ENCODE results near the gene DTD1. TPM values are rescaled to one million over a fixed set of nuclear protein-coding genes. Genes with fewer than 3 reads are reported as not detected.

Gene DTD1
- total RNA-seq, 1 experiment from 2014 or later = 16.6 TPM

DNA sequence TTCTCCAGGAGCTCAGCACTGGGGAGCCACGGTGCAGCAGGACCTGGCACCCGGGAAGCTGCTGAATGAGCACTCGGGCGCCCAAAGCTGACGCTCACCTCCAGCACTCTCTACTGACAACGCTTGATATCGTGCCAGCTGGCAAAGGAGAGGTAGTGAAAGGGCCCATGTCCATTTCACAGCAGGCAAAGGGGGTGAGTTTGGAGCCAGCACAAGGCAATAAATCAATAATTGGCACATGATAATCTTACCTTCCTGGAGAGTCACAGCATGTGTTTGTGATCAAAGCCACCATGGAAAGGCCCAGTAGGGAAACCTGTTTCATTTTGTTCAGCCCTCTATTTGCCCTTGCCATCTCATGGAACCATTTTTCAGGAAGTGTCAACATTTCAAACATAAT lies 43.9 kb upstream of the DTD1 start:
- TF ChIP-seq, protein P1, sequence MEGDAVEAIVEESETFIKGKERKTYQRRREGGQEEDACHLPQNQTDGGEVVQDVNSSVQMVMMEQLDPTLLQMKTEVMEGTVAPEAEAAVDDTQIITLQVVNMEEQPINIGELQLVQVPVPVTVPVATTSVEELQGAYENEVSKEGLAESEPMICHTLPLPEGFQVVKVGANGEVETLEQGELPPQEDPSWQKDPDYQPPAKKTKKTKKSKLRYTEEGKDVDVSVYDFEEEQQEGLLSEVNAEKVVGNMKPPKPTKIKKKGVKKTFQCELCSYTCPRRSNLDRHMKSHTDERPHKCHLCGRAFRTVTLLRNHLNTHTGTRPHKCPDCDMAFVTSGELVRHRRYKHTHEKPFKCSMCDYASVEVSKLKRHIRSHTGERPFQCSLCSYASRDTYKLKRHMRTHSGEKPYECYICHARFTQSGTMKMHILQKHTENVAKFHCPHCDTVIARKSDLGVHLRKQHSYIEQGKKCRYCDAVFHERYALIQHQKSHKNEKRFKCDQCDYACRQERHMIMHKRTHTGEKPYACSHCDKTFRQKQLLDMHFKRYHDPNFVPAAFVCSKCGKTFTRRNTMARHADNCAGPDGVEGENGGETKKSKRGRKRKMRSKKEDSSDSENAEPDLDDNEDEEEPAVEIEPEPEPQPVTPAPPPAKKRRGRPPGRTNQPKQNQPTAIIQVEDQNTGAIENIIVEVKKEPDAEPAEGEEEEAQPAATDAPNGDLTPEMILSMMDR (conservative IDR thresholded peaks at IDR 0.05; ENCODE audit: low read depth, low read length) = no peak
- TF ChIP-seq EZH2 (IDR thresholded peaks at IDR 0.05; ENCODE audit: borderline replicate concordance, low read depth, low read length, poor library complexity, severe bottlenecking) = no peak
- Histone ChIP-seq H3K27ac (ENCODE audit: low read depth, low read length, poor library complexity, severe bottlenecking) (no peak overlapping the region), H3K27me3 (replicated peaks; ENCODE audit: insufficient read depth, low read depth, low read length, poor library complexity) (no peaks in the 10 kb centered on the region), H3K9me3 (ENCODE audit: low read depth, low read length, poor library complexity, severe bottlenecking) (no peaks in the 10 kb centered on the region), H3K36me3 (ENCODE audit: insufficient read depth, low read length, poor library complexity, severe bottlenecking) (peaks cover 15% of the 10 kb centered on the region), H3K4me3 (ENCODE audit: low read depth, low read length, poor library complexity, severe bottlenecking) (no peak overlapping the region), H3K4me1 (ENCODE audit: insufficient read depth, low read length, poor library complexity, severe bottlenecking) (no peaks in the 10 kb centered on the region)
- DNase-seq (ENCODE audit: low spot score) = peak; percentile 42
- intact Hi-C loops (cut with micrococcal nuclease; ENCODE audit: unreplicated experiment) = no loop called here
- no TSS peak for BruUV-seq (replicated peaks)
- POLR2A ChIA-PET (ENCODE audit: low non-redundant PET) = no interaction called here
- CTCF ChIA-PET = no interaction called here

GRCh38 chr20:18545566-18545965 lies 42.3 kb upstream of the DTD1 start:
- TF ChIP-seq, protein P1 (conservative IDR thresholded peaks at IDR 0.05; ENCODE audit: low read depth, low read length) = no peak
- Histone ChIP-seq H3K4me1 (ENCODE audit: insufficient read depth, low read length, poor library complexity, severe bottlenecking) (no peaks in the 10 kb centered on the region), H3K36me3 (ENCODE audit: insufficient read depth, low read length, poor library complexity, severe bottlenecking) (peaks cover 27% of the 10 kb centered on the region), H3K27me3 (replicated peaks; ENCODE audit: insufficient read depth, low read depth, low read length, poor library complexity) (no peaks in the 10 kb centered on the region), H3K9me3 (ENCODE audit: low read depth, low read length, poor library complexity, severe bottlenecking) (no peaks in the 10 kb centered on the region), H3K27ac (ENCODE audit: low read depth, low read length, poor library complexity, severe bottlenecking) (no peak overlapping the region), H3K4me3 (ENCODE audit: low read depth, low read length, poor library complexity, severe bottlenecking) (no peak overlapping the region)
- intact Hi-C loops (cut with micrococcal nuclease; ENCODE audit: unreplicated experiment) = no loop called here
- no TSS peak for BruUV-seq (replicated peaks)
- POLR2A ChIA-PET (ENCODE audit: low non-redundant PET) = no interaction called here
- DNase-seq (ENCODE audit: low spot score) = no peak
- CTCF ChIA-PET = no interaction called here

GRCh38 chr20:18548465-18548864 lies 39.4 kb upstream of the DTD1 start:
- Histone ChIP-seq H3K27ac (ENCODE audit: low read depth, low read length, poor library complexity, severe bottlenecking) (no peak overlapping the region), H3K4me1 (ENCODE audit: insufficient read depth, low read length, poor library complexity, severe bottlenecking) (no peaks in the 10 kb centered on the region), H3K27me3 (replicated peaks; ENCODE audit: insufficient read depth, low read depth, low read length, poor library complexity) (no peaks in the 10 kb centered on the region), H3K4me3 (ENCODE audit: low read depth, low read length, poor library complexity, severe bottlenecking) (no peak overlapping the region), H3K36me3 (ENCODE audit: insufficient read depth, low read length, poor library complexity, severe bottlenecking) (peaks cover 27% of the 10 kb centered on the region), H3K9me3 (ENCODE audit: low read depth, low read length, poor library complexity, severe bottlenecking) (no peaks in the 10 kb centered on the region)
- CTCF ChIA-PET = interaction anchor here (0.6 kb wide), 1 partner anchor 82 kb away, joined by 3 read pairs; the partner anchor contains the start of gene DZANK1
- DNase-seq (ENCODE audit: low spot score) = no peak
- POLR2A ChIA-PET (ENCODE audit: low non-redundant PET) = no interaction called here
- no TSS peak for BruUV-seq (replicated peaks)
- intact Hi-C loops (cut with micrococcal nuclease; ENCODE audit: unreplicated experiment) = no loop called here
- no peak for TF ChIP-seq EZH2 (IDR thresholded peaks at IDR 0.05; ENCODE audit: borderline replicate concordance, low read depth, low read length, poor library complexity, severe bottlenecking)
- TF ChIP-seq, protein P1 (conservative IDR thresholded peaks at IDR 0.05; ENCODE audit: low read depth, low read length) = no peak

All from A673 (cell line).